ENCODE data around the gene CDKL1. TPM values are rescaled to one million over a fixed set of nuclear protein-coding genes. Genes with fewer than 3 reads are reported as not detected.

CDKL1 gene
- total and polyA plus RNA-seq, 2 donors (not counting 3 experiments of a cell fraction or from before 2014, with no cell fraction given): 2.6 to 9.7 TPM

GRCh38 chr14:50425105-50425504 is 28.4 kb upstream of the CDKL1 start:
- dilution Hi-C loops (cut with MboI; ENCODE audit: extremely low pct_ligation_motif_present, low sequenced_read_pairs): no loop called here
- no peaks in the 10 kb centered on the region for H3K27me3 ChIP-seq (ENCODE audit: control insufficient read depth in 2 of 2, insufficient read depth in 2 of 2, low read length in 2 of 2)
- H2AFZ ChIP-seq (ENCODE audit: low read depth, low read length): no peak overlapping the region
- H3K27ac ChIP-seq (ENCODE audit: insufficient read depth, low read depth, low read length): no peak overlapping the region
- H3K79me2 ChIP-seq (ENCODE audit: control insufficient read depth, insufficient read depth, low read length): no peaks in the 10 kb centered on the region
- H3K9me1 ChIP-seq (replicated peaks; ENCODE audit: control insufficient read depth, extremely low read depth, insufficient read depth, low read length): no peaks in the 10 kb centered on the region
- H3K9ac ChIP-seq (replicated peaks; ENCODE audit: extremely low read depth, insufficient read depth, low read length): no peak overlapping the region
- ChIA-PET POLR2A (no interaction called here), CTCF (no interaction called here)
- no peak overlapping the region for H3K4me2 ChIP-seq (ENCODE audit: insufficient read depth, low read length)
- no peak for FAIRE-seq
- no peaks in the 10 kb centered on the region for H3K9me3 ChIP-seq (replicated peaks; ENCODE audit: control insufficient read depth, insufficient read depth, low read length)
- TF ChIP-seq JUN (IDR thresholded peaks at IDR 0.05; ENCODE audit: borderline replicate concordance, insufficient read depth, insufficient read length, low read depth) (no peak), EZH2 (IDR thresholded peaks at IDR 0.05; ENCODE audit: borderline replicate concordance, low read depth, low read length, severe bottlenecking) (no peak), FOS (IDR thresholded peaks at IDR 0.05; ENCODE audit: borderline replicate concordance, insufficient read depth, low read length) (no peak), POLR2AphosphoS5 (IDR thresholded peaks at IDR 0.05; ENCODE audit: insufficient read depth, low read depth, low read length) (no peak), MAX (IDR thresholded peaks at IDR 0.05; ENCODE audit: insufficient read depth, insufficient read length) (no peak), POLR2A (IDR thresholded peaks at IDR 0.05; ENCODE audit: low read depth, low read length) (no peak), CTCF (IDR thresholded peaks at IDR 0.05; ENCODE audit: extremely low read depth in 1 of 2, insufficient read depth in 1 of 2, low read depth in 1 of 2, low read length in 2 of 2) (no peak)
- no peaks in the 10 kb centered on the region for H4K20me1 ChIP-seq (replicated peaks; ENCODE audit: control insufficient read depth, extremely low read depth, insufficient read depth, low read length)
- H3K36me3 ChIP-seq (ENCODE audit: control insufficient read depth in 2 of 2, extremely low read depth in 1 of 2, insufficient read depth in 2 of 2, low read length in 2 of 2): peaks cover 7% of the 10 kb centered on the region in 2 experiments
- intact Hi-C loops (cut with micrococcal nuclease): no loop called here
- no peaks in the 10 kb centered on the region for H3K4me1 ChIP-seq (ENCODE audit: control insufficient read depth, extremely low read depth, insufficient read depth, low read length)
- DNase-seq (ENCODE audit: low read depth, low spot score): no peak
- H3K4me3 ChIP-seq (replicated peaks in 1 of 3; ENCODE audit: insufficient read depth in 1 of 3, low read depth in 1 of 3, low read length in 3 of 3): no peak overlapping the region
- no TSS peak for BruUV-seq (replicated peaks)

Measured in endothelial cell of umbilical vein (primary cell).